K562 (cell line): ENCODE data around the gene TSPOAP1. TPM values are rescaled to one million over a fixed set of nuclear protein-coding genes. Genes with fewer than 3 reads are reported as not detected.

Experiments used
- ARID2 ChIP-seq: fragments of 450-650 bp; IDR thresholded peaks from 2 replicates; pipeline ENCODE4 v1.6.1; 2017; ENCODE audit warnings: antibody characterized with exemption, mild to moderate bottlenecking
- CHD1 ChIP-seq: fragments of 200-600 bp; sonication (generic); IDR thresholded peaks from one replicate; pipeline ENCODE4 v1.6.1; 2012; ENCODE audit warnings: mild to moderate bottlenecking, moderate library complexity, low read length, inconsistent platforms
- JUND ChIP-seq, 2 experiments: IDR thresholded peaks; 2 replicates in 1 of 2; 3 replicates in 1 of 2; pipeline ENCODE4 v1.6.1; 2011; ENCODE audit warnings: borderline replicate concordance in 2 of 2, low read depth in 2 of 2, low read length in 2 of 2, improper control_type of control experiment in 1 of 2, missing biosample characterization in 1 of 2, missing genetic modification characterization in 1 of 2, missing genetic modification reagents in 1 of 2
- KAT2B ChIP-seq: IDR thresholded peaks from one replicate; pipeline ENCODE4 v1.6.1; 2012; ENCODE audit warnings: low read depth, mild to moderate bottlenecking, control low read depth, inconsistent platforms, low read length, moderate library complexity
- MAFG ChIP-seq: fragments of 450-650 bp; conservative IDR thresholded peaks from 2 replicates; pipeline ENCODE4 v1.6.1; 2016; ENCODE audit warnings: missing genetic modification characterization, missing compliant biosample characterization
- MAFK ChIP-seq: IDR thresholded peaks from 2 replicates; pipeline ENCODE4 v1.6.1; 2011; ENCODE audit warnings: low read length, improper control_type of control experiment
- NFATC3 ChIP-seq: fragments of 450-650 bp; IDR thresholded peaks from 2 replicates; pipeline ENCODE4 v1.6.1; 2017; ENCODE audit warnings: mild to moderate bottlenecking
- PCBP2 ChIP-seq: fragments of 200-400 bp; formaldehyde crosslinking; IDR thresholded peaks from 2 replicates; pipeline ENCODE4 v1.6.1; 2018; ENCODE audit warnings: low read length, low read depth, mild to moderate bottlenecking, moderate library complexity; ENCODE audit not compliant: poor library complexity, severe bottlenecking
- RBM22 ChIP-seq: fragments of 200-400 bp; formaldehyde crosslinking; IDR thresholded peaks from 2 replicates; pipeline ENCODE4 v1.6.1; 2018; ENCODE audit warnings: low read length, low read depth; ENCODE audit not compliant: poor library complexity, severe bottlenecking
- SIX5 ChIP-seq, 2 experiments: IDR thresholded peaks; 2 replicates each; pipeline ENCODE4 v1.6.1; 2011; ENCODE audit warnings: low read length in 2 of 2, borderline replicate concordance in 1 of 2, low read depth in 1 of 2, mild to moderate bottlenecking in 1 of 2, moderate library complexity in 1 of 2; ENCODE audit not compliant: insufficient read depth in 1 of 2
- SREBF1 ChIP-seq: fragments of 150-350 bp; IDR thresholded peaks from 2 replicates; pipeline ENCODE4 v1.6.1; 2014; ENCODE audit warnings: antibody characterized with exemption, low read depth, low read length, borderline replicate concordance
- STAT5A ChIP-seq: IDR thresholded peaks from 2 replicates; pipeline ENCODE4 v1.6.1; 2012; ENCODE audit warnings: low read length, inconsistent platforms, borderline replicate concordance
- TCFL5 ChIP-seq: fragments of 250-450 bp; sonication (Bioruptor Pico); conservative IDR thresholded peaks from 2 replicates; pipeline ENCODE4 v1.6.1; 2021; ENCODE audit warnings: mild to moderate bottlenecking, moderate library complexity, matching md5 sums
- TOE1 ChIP-seq, 2 experiments: fragments of 450-650 bp in 1 of 2; sonication (generic) in 1 of 2; formaldehyde crosslinking in 1 of 2; IDR thresholded peaks; 2 replicates each; pipeline versions ENCODE4 v1.7.1 to v1.8.0; 2016 to 2022; ENCODE audit warnings: borderline replicate concordance in 2 of 2, mild to moderate bottlenecking in 2 of 2, antibody characterized with exemption in 1 of 2, inconsistent platforms in 1 of 2, low read depth in 1 of 2, missing genetic modification reagents in 1 of 2, moderate library complexity in 1 of 2
- XRCC4 ChIP-seq: IDR thresholded peaks from one replicate; pipeline ENCODE4 v1.6.1; 2011; ENCODE audit not compliant: insufficient read depth, insufficient read length; ENCODE audit errors: extremely low read depth
- ZBED1 ChIP-seq: IDR thresholded peaks from 2 replicates; pipeline ENCODE4 v1.6.1; 2014
- ZNF717 ChIP-seq: fragments of 250-450 bp; sonication (Bioruptor Pico); IDR thresholded peaks from 2 replicates; pipeline ENCODE4 v1.5.0; 2021
- polyA plus RNA-seq, 8 experiments: library from polyadenylated mRNA; depleted of rRNA in 4 of 8; stranded (reverse) in 5 of 8; unstranded in 3 of 8; fragments of >200 nt; fragmentation: Nextera tagmentation in 2 of 8; fragmentation: Illumina TruSeq in 1 of 8; extraction: Ambion mirVana in 2 of 8; extraction: Trizol in 1 of 8; gene quantifications; 2 replicates each; pipeline versions ENCODE4 v1.2.1 to v1.2.3, GENCODE V29; 2011 to 2014; ENCODE audit warnings: inconsistent platforms in 1 of 8, missing spikeins in 1 of 8
- total RNA-seq, 7 experiments: library from RNA; depleted of rRNA in 6 of 7; stranded (reverse); fragments of >200 nt in 6 of 7; fragmentation: Illumina TruSeq in 2 of 7; extraction: Trizol in 2 of 7; gene quantifications; 2 replicates each; pipeline versions ENCODE4 v1.2.1 to v1.2.3, GENCODE V29; 2011 to 2021; ENCODE audit warnings: low replicate concordance in 1 of 7
- TF ChIP-seq, protein P1 (sequence below): fragments of 250-450 bp; sonication (Bioruptor Pico); IDR thresholded peaks from 2 replicates; pipeline ENCODE4 v1.4.0; 2020; ENCODE audit warnings: borderline replicate concordance
- TF ChIP-seq, protein P2 (sequence below): fragments of 250-450 bp; sonication (Bioruptor Pico); IDR thresholded peaks from 2 replicates; pipeline ENCODE4 v1.4.0; 2020

Gene TSPOAP1
- total and polyA plus RNA-seq, 9 of the 15 experiments (the other 6 are each of a cell fraction or from before 2014, with no cell fraction given), result 0.87 to 3.9 (median 1.8) TPM; not detected in 2

DNA sequence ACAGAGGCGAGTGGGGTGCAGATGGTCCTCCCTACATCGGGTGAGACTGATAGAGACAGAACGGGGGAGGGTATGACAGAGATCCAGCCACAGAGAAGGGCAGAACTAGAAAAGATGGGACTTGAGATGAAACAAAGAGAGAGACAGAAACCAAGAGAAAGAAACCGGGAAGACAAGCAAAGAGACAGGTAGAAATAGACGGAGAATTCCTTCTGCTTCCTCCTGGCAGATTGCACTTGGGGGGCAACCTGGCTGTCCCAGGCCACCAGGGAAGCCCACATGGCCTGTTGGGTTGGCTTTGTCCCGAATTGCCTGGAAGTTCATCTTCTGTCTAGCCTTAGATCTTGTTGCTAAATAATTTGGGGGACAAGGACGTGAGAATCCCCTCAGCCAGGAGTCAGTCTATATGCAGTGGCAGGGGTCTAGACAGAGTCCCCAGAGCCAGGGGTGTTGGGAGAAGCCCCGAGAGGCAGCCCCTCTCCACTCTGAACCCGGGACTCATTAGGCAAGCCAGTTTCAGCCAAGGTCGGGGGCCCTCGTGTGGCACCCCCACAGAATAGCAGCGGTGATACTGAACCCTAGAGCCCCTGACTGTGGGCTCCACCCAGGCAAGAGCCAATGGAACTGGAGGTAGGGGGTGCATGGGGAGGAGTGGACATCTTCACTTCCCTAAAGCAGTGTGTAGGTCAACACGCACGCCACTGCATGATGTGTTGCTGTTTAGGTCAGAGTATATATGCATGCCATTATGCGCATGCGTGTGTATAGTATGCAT lies 627 bp upstream of the TSPOAP1 start (continued):
- TF ChIP-seq TCFL5 (CRISPR knock-in tag) (no peak; the same call in 1 of the 2 replicates), ZNF717 (CRISPR knock-in tag) (peak; percentile 85), SREBF1 (no peak), JUND (IDR thresholded peaks at IDR 0.05; ENCODE audit: borderline replicate concordance, low read depth, low read length) (peak; percentile 68), JUND (tag; IDR thresholded peaks at IDR 0.05; ENCODE audit: borderline replicate concordance, low read depth, low read length) (peak; percentile 58; the same call in 1 of the 3 replicates), XRCC4 (no peak), SIX5 (IDR thresholded peaks at IDR 0.05; ENCODE audit: borderline replicate concordance in 1 of 2, insufficient read depth in 1 of 2, low read depth in 1 of 2, low read length in 2 of 2) (0 out of 4 replicates have a peak, but pooled peaks of 1 of the 2 experiments have one; percentile 18), NFATC3 (peak; percentile 49; the same call in 1 of the 2 replicates), MAFG (tag) (no peak), KAT2B (no peak), TOE1 (IDR thresholded peaks at IDR 0.05; ENCODE audit: borderline replicate concordance) (no peak; the same call in none of the 2 replicates), TOE1 (CRISPR knock-in tag; IDR thresholded peaks at IDR 0.05; ENCODE audit: borderline replicate concordance, low read depth) (no peak), MAFK (peak; percentile 30; the same call in 1 of the 2 replicates), CHD1 (no peak), STAT5A (0 out of 2 replicates have a peak, but pooled peaks have one; percentile 40), PCBP2 (no peak), ARID2 (peak; percentile 20; the same call in 1 of the 2 replicates), ZBED1 (peak; percentile 92), RBM22 (no peak)
- TF ChIP-seq, protein P1, sequence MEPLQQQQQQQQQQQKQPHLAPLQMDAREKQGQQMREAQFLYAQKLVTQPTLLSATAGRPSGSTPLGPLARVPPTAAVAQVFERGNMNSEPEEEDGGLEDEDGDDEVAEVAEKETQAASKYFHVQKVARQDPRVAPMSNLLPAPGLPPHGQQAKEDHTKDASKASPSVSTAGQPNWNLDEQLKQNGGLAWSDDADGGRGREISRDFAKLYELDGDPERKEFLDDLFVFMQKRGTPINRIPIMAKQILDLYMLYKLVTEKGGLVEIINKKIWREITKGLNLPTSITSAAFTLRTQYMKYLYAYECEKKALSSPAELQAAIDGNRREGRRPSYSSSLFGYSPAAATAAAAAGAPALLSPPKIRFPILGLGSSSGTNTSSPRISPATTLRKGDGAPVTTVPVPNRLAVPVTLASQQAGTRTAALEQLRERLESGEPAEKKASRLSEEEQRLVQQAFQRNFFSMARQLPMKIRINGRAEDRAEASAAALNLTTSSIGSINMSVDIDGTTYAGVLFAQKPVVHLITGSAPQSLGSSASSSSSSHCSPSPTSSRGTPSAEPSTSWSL (CRISPR knock-in tag), result no peak; the same call in 1 of the 2 replicates
- TF ChIP-seq, protein P2, sequence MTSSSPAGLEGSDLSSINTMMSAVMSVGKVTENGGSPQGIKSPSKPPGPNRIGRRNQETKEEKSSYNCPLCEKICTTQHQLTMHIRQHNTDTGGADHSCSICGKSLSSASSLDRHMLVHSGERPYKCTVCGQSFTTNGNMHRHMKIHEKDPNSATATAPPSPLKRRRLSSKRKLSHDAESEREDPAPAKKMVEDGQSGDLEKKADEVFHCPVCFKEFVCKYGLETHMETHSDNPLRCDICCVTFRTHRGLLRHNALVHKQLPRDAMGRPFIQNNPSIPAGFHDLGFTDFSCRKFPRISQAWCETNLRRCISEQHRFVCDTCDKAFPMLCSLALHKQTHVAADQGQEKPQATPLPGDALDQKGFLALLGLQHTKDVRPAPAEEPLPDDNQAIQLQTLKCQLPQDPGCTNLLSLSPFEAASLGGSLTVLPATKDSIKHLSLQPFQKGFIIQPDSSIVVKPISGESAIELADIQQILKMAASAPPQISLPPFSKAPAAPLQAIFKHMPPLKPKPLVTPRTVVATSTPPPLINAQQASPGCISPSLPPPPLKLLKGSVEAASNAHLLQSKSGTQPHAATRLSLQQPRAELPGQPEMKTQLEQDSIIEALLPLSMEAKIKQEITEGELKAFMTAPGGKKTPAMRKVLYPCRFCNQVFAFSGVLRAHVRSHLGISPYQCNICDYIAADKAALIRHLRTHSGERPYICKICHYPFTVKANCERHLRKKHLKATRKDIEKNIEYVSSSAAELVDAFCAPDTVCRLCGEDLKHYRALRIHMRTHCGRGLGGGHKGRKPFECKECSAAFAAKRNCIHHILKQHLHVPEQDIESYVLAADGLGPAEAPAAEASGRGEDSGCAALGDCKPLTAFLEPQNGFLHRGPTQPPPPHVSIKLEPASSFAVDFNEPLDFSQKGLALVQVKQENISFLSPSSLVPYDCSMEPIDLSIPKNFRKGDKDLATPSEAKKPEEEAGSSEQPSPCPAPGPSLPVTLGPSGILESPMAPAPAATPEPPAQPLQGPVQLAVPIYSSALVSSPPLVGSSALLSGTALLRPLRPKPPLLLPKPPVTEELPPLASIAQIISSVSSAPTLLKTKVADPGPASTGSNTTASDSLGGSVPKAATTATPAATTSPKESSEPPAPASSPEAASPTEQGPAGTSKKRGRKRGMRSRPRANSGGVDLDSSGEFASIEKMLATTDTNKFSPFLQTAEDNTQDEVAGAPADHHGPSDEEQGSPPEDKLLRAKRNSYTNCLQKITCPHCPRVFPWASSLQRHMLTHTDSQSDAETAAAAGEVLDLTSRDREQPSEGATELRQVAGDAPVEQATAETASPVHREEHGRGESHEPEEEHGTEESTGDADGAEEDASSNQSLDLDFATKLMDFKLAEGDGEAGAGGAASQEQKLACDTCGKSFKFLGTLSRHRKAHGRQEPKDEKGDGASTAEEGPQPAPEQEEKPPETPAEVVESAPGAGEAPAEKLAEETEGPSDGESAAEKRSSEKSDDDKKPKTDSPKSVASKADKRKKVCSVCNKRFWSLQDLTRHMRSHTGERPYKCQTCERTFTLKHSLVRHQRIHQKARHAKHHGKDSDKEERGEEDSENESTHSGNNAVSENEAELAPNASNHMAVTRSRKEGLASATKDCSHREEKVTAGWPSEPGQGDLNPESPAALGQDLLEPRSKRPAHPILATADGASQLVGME (CRISPR knock-in tag), result no peak
